ENCODE data around the gene COX19. TPM values are rescaled to one million over a fixed set of nuclear protein-coding genes. Genes with fewer than 3 reads are reported as not detected.

Gene COX19
- polyA plus RNA-seq, 1 donor (not counting 4 experiments of a cell fraction or from before 2014, with no cell fraction given): 6.2 TPM

- Histone ChIP-seq H3K4me1 (ENCODE audit: control insufficient read depth, extremely low read depth, insufficient read depth, low read length) (peaks cover 4% of the 10 kb centered on the region), H3K9me3 (ENCODE audit: control insufficient read depth, low read depth, low read length) (no peaks in the 10 kb centered on the region), H3K27ac (ENCODE audit: control insufficient read depth, insufficient read depth, low read length) (no peak overlapping the region), H3K79me2 (ENCODE audit: control insufficient read depth, insufficient read depth, low read length) (peaks cover 49% of the 10 kb centered on the region), H3K4me2 (ENCODE audit: control insufficient read depth, extremely low read depth, insufficient read depth, low read depth, low read length) (no peak overlapping the region), H3K36me3 (ENCODE audit: control insufficient read depth in 2 of 2, extremely low read depth in 1 of 2, insufficient read depth in 2 of 2, low read length in 2 of 2) (peaks cover 12 to 39% of the 10 kb centered on the region in 2 experiments), H3K9me1 (ENCODE audit: control insufficient read depth, extremely low read depth, insufficient read depth, low read length) (no peaks in the 10 kb centered on the region), H2AFZ (ENCODE audit: control insufficient read depth, low read length) (no peak overlapping the region), H3K4me3 (ENCODE audit: control insufficient read depth in 2 of 3, extremely low read depth in 1 of 3, insufficient read depth in 2 of 3, low read depth in 1 of 3, low read length in 3 of 3) (no peak overlapping the region), H3K9ac (ENCODE audit: control insufficient read depth, extremely low read depth, insufficient read depth, low read length) (no peak overlapping the region), H3K27me3 (ENCODE audit: control insufficient read depth, extremely low read depth, insufficient read depth, low read length) (no peaks in the 10 kb centered on the region), H4K20me1 (ENCODE audit: control insufficient read depth, extremely low read depth, insufficient read depth, low read length) (peaks cover 6% of the 10 kb centered on the region)
- FAIRE-seq: no peak
- dilution Hi-C loops (cut with MboI; ENCODE audit: extremely low pct_ligation_motif_present, low sequenced_read_pairs): no loop called here
- no peak for TF ChIP-seq CTCF (optimal IDR thresholded peaks at IDR 0.05 in 1 of 3, IDR thresholded peaks at IDR 0.05 in 1 of 3, conservative IDR thresholded peaks at IDR 0.05 in 1 of 3; ENCODE audit: extremely low read depth in 1 of 3, insufficient read depth in 2 of 3, low read length in 3 of 3)
- DNase-seq (ENCODE audit: low read depth, low spot score): no peak
Observed at GRCh38 chr7:973312-973711, 2.0 kb downstream of the COX19 start.

GRCh38 chr7:972676-973309 lies 2.6 kb downstream of the COX19 start:
- no peaks in the 10 kb centered on the region for H3K9me3 ChIP-seq (ENCODE audit: control insufficient read depth, low read depth, low read length)
- FAIRE-seq (no peak), DNase-seq (ENCODE audit: low read depth, low spot score) (no peak)
- no peak overlapping the region for H3K9ac ChIP-seq (ENCODE audit: control insufficient read depth, extremely low read depth, insufficient read depth, low read length)
- dilution Hi-C loops (cut with MboI; ENCODE audit: extremely low pct_ligation_motif_present, low sequenced_read_pairs): no loop called here
- peaks cover 4% of the 10 kb centered on the region for H3K4me1 ChIP-seq (ENCODE audit: control insufficient read depth, extremely low read depth, insufficient read depth, low read length)
- H3K9me1 ChIP-seq (ENCODE audit: control insufficient read depth, extremely low read depth, insufficient read depth, low read length): no peaks in the 10 kb centered on the region
- no peak overlapping the region for H3K4me2 ChIP-seq (ENCODE audit: control insufficient read depth, extremely low read depth, insufficient read depth, low read depth, low read length)
- H2AFZ ChIP-seq (ENCODE audit: control insufficient read depth, low read length): no peak overlapping the region
- no peak overlapping the region for H3K4me3 ChIP-seq (ENCODE audit: control insufficient read depth in 2 of 3, extremely low read depth in 1 of 3, insufficient read depth in 2 of 3, low read depth in 1 of 3, low read length in 3 of 3)
- peaks cover 49% of the 10 kb centered on the region for H3K79me2 ChIP-seq (ENCODE audit: control insufficient read depth, insufficient read depth, low read length)
- no peak overlapping the region for H3K27ac ChIP-seq (ENCODE audit: control insufficient read depth, insufficient read depth, low read length)
- peaks cover 15 to 44% of the 10 kb centered on the region in 2 experiments for H3K36me3 ChIP-seq (ENCODE audit: control insufficient read depth in 2 of 2, extremely low read depth in 1 of 2, insufficient read depth in 2 of 2, low read length in 2 of 2)
- TF ChIP-seq EZH2 (IDR thresholded peaks at IDR 0.05; ENCODE audit: low read length): no peak
- TF ChIP-seq CTCF (optimal IDR thresholded peaks at IDR 0.05 in 1 of 3, IDR thresholded peaks at IDR 0.05 in 1 of 3, conservative IDR thresholded peaks at IDR 0.05 in 1 of 3; ENCODE audit: extremely low read depth in 1 of 3, insufficient read depth in 2 of 3, low read length in 3 of 3): no peak
- no peaks in the 10 kb centered on the region for H3K27me3 ChIP-seq (ENCODE audit: control insufficient read depth, extremely low read depth, insufficient read depth, low read length)
- H4K20me1 ChIP-seq (ENCODE audit: control insufficient read depth, extremely low read depth, insufficient read depth, low read length): peaks cover 6% of the 10 kb centered on the region

All from keratinocyte (primary cell).